ENCODE measurements around the gene ADRA2A. TPM values are rescaled to one million over a fixed set of nuclear protein-coding genes. Genes with fewer than 3 reads are reported as not detected.
A peak's percentile ranks its signal among the peaks of the same experiment; 100 is the strongest.

ADRA2A gene
- total RNA-seq: not detected in 2 replicates

DNA sequence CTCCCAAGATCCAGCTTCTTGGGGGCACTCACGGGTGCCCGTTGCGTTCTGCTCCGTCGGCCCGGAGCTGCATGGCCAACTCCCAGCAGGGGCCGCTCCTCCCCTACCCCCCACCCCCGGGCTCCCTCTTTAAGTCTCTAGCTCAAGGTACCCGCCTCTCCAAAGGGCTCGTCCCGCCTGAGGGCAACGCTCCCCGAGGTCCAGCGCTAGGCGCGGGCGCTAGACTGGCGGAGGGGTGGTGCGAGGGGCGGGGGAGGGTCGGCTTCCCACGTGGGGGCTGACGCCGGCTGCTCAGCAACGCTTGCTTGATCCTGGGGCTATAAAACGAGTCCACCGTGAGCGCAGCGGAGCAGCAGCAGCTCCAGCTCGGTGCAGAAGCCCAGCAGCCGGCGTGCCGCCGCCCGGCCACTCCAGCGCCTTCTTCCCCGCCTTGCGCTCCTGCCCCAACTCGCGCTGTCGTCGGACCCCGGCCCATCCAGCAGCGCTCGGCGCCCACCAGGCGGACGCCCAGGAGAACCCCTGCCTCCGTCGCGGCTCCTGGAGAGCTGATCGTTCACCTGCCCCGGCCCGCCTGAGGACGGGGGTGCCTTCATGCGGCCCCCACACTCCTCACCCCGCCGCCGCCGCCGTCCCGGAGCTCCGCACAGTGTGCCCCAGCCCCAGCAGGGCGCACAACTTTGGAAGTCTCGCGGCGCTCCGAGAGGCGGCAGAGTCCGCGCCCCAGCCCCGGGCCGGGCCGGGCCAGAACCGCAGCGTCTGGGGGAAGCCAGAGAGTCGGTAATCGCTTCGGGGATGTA, at the start of gene ADRA2A:
Gene ADRA2A (plus strand): TSS at position 348 of the 797 bp plus-strand sequence. CDS start 968 bp downstream, outside the sequence.
- H3K27me3 Mint-ChIP-seq: peaks cover 55% of the 10 kb centered on the region
- H3K4me1 Mint-ChIP-seq: peaks cover 20% of the 10 kb centered on the region
- ChIA-PET CTCF (interaction anchor here (0.9 to 1.4 kb wide), 4 partner anchors 10 to 522 kb away, joined by 3 to 7 read pairs (median 4); no protein-coding TSS in a partner anchor), POLR2A (no interaction called here)
- DNase-seq (no peak), ATAC-seq (ENCODE audit: low read depth) (no peak)
- H3K9me3 Mint-ChIP-seq: no peaks in the 10 kb centered on the region
- peak within 1 kb of the TSS; percentile 76 for H3K4me3 Mint-ChIP-seq
- H3K36me3 Mint-ChIP-seq (ENCODE audit: low read depth): no peaks in the 10 kb centered on the region
- intact Hi-C loops (cut with micrococcal nuclease): loop anchor here (1.0 kb wide), 1 partner anchor 283 kb away; no protein-coding TSS in a partner anchor
- H3K27ac Mint-ChIP-seq: no peak within 1 kb of the TSS
- TF ChIP-seq, protein P1, sequence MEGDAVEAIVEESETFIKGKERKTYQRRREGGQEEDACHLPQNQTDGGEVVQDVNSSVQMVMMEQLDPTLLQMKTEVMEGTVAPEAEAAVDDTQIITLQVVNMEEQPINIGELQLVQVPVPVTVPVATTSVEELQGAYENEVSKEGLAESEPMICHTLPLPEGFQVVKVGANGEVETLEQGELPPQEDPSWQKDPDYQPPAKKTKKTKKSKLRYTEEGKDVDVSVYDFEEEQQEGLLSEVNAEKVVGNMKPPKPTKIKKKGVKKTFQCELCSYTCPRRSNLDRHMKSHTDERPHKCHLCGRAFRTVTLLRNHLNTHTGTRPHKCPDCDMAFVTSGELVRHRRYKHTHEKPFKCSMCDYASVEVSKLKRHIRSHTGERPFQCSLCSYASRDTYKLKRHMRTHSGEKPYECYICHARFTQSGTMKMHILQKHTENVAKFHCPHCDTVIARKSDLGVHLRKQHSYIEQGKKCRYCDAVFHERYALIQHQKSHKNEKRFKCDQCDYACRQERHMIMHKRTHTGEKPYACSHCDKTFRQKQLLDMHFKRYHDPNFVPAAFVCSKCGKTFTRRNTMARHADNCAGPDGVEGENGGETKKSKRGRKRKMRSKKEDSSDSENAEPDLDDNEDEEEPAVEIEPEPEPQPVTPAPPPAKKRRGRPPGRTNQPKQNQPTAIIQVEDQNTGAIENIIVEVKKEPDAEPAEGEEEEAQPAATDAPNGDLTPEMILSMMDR (IDR thresholded peaks at IDR 0.05): no peak

DNA sequence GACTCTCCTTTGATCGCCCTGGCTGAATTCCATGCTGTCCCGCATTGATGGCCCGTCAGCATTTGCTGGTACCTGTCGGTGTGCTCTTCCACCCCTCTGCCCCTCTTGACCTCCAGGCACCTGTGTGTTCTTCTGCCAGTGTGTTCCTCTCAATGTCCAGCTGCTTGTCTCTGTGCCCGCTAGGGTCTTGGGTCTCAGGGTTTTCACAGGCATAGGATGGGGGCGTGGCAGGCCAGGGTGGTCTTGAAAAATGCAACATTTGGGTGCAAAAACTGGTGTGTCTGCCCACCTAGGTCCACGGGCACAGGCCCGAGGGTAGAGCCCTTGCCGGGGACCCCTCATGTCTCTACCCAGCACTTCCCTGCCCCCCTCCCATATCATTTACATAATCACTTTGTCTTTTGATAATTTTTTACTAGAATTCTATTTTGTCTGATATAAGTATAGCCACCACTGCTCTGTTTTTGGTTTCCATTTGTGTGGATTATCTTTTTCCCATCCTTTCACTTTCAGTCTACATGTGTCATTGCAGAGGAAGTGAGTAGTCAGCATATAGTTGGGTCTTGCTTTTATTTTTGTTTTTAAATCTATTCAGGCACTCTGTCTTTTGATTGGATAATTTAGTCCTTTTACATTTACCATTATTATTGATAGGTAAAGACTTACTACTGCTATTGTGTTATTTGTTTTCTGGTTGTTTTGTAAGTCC, 46.6 kb upstream of the ADRA2A start:
- TF ChIP-seq, protein P1 (IDR thresholded peaks at IDR 0.05): no peak
- no peak overlapping the region for H3K27ac Mint-ChIP-seq

DNA sequence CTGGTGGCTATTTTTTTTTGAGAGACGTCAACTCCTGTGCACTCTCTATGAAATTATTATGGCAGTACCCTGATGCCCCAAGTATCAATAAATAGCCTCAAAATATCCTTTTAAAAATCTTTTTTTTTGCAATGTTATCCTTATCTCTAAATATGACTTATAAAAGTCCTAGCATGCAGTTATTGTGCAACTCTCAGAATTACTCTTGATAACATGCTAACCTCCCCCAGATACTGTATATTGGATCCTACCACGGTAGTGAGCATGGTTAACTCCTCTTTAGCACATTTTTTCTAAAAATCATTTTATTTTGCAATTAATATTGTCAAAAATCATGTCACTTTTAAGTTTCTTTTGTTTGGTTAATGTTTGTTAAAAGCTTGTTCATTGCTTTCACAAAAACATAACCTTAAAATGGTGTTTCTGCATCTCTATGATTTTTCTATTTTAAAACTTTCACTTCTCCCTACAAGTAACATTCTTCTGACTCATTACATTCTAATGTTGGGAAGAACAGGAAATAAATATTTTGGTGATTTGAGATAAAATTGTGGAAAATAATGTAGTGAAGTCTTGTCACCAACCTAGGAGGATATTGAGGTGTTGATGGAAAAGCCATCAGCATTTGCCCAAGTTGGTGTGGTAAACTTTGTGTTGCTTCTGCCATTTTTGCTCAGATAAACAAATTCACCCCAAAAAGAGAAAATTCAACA, 42.1 kb upstream of the ADRA2A start:
- peaks cover 31% of the 10 kb centered on the region for H3K36me3 Mint-ChIP-seq (ENCODE audit: low read depth)
- intact Hi-C loops (cut with micrococcal nuclease): no loop called here
- no peak overlapping the region for H3K27ac Mint-ChIP-seq
- ChIA-PET POLR2A (no interaction called here), CTCF (no interaction called here)
- peaks cover 26% of the 10 kb centered on the region for H3K9me3 Mint-ChIP-seq
- ATAC-seq (ENCODE audit: low read depth) (no peak), DNase-seq (no peak)
- no peak overlapping the region for H3K4me3 Mint-ChIP-seq
- TF ChIP-seq, protein P1 (IDR thresholded peaks at IDR 0.05): no peak
- no peaks in the 10 kb centered on the region for H3K27me3 Mint-ChIP-seq
- peaks cover 5% of the 10 kb centered on the region for H3K4me1 Mint-ChIP-seq

More for the DNA sequence above, 46.6 kb upstream of the ADRA2A start:
- no peaks in the 10 kb centered on the region for H3K27me3 Mint-ChIP-seq
- no peak for DNase-seq
- peaks cover 19% of the 10 kb centered on the region for H3K9me3 Mint-ChIP-seq
- intact Hi-C loops (cut with micrococcal nuclease): no loop called here
- no peak for ATAC-seq (ENCODE audit: low read depth)
- ChIA-PET CTCF (no interaction called here), POLR2A (no interaction called here)
- H3K4me1 Mint-ChIP-seq: peaks cover 5% of the 10 kb centered on the region
- peaks cover 46% of the 10 kb centered on the region for H3K36me3 Mint-ChIP-seq (ENCODE audit: low read depth)
- H3K4me3 Mint-ChIP-seq: no peak overlapping the region

DNA sequence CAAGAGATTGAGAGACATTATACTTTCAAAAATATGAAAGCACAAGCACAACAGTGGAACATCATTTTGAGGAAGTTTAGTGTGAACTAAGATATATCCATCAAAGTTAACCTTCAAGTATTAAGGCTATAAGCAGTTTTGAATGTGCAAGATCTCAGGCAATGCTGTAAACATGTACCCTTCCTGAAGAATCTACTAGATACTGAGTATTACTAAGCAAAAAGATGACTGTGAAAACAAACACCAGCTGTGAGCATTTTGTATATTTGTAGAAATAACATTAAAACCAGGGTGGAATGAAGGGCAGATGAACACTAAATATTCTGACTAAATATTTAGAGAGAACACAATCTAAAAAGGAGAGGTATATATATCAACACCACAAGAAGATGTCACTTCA, 41.3 kb upstream of the ADRA2A start:
- no peaks in the 10 kb centered on the region for H3K4me1 Mint-ChIP-seq
- ChIA-PET CTCF (no interaction called here), POLR2A (no interaction called here)
- H3K27ac Mint-ChIP-seq: no peak overlapping the region
- H3K27me3 Mint-ChIP-seq: no peaks in the 10 kb centered on the region
- TF ChIP-seq, protein P1 (IDR thresholded peaks at IDR 0.05): no peak
- DNase-seq (no peak), ATAC-seq (ENCODE audit: low read depth) (no peak)
- peaks cover 24% of the 10 kb centered on the region for H3K36me3 Mint-ChIP-seq (ENCODE audit: low read depth)
- intact Hi-C loops (cut with micrococcal nuclease): no loop called here
- H3K4me3 Mint-ChIP-seq: no peak overlapping the region
- H3K9me3 Mint-ChIP-seq: peaks cover 30% of the 10 kb centered on the region

DNA sequence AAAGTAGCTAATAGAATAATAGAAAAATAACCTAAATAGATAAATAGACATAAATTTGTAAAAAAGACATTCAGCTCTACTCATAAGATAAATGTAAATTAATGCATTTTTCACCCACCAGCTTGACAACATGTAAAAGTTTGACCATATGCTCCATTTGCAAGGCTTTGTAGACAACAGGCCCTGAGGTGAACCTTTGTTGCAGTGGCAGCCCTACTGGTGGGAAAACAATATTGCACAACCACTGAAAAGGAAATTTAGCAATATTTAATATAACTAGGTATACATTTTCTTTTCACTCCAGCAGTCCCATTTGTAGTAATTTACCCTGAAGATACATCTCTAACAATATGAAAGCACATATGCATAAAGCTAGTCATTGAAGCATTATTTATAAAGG, 39.0 kb upstream of the ADRA2A start:
- DNase-seq: no peak
- ATAC-seq (ENCODE audit: low read depth): no peak
- Mint-ChIP-seq H3K9me3 (peaks cover 39% of the 10 kb centered on the region), H3K4me1 (no peaks in the 10 kb centered on the region), H3K4me3 (no peak overlapping the region), H3K36me3 (ENCODE audit: low read depth) (peaks cover 14% of the 10 kb centered on the region), H3K27me3 (no peaks in the 10 kb centered on the region), H3K27ac (no peak overlapping the region)
- POLR2A ChIA-PET: no interaction called here
- TF ChIP-seq, protein P1 (IDR thresholded peaks at IDR 0.05): no peak
- CTCF ChIA-PET: no interaction called here
- intact Hi-C loops (cut with micrococcal nuclease): no loop called here

Measured in activated B cell treated with CpG ODN at 0.5 μM for 24 hours (primary cell).